HEK293 (cell line): ENCODE measurements around the gene ATRNL1.

Experiments used
- MYNN ChIP-seq: fragments of 450-650 bp; formaldehyde crosslinking; IDR thresholded peaks from 2 replicates; pipeline ENCODE4 v1.5.1; 2016; ENCODE audit warnings: missing biosample characterization, missing genetic modification characterization, borderline replicate concordance
- SETDB1 ChIP-seq: IDR thresholded peaks from one replicate; pipeline ENCODE4 v1.6.1; 2017; ENCODE audit warnings: mild to moderate bottlenecking, low read length, moderate library complexity, mixed read lengths; ENCODE audit not compliant: insufficient read length
- TCF7L2 ChIP-seq: IDR thresholded peaks from 2 replicates; pipeline ENCODE4 v1.6.1; 2011; ENCODE audit warnings: low read depth, mild to moderate bottlenecking, inconsistent platforms, low read length, moderate library complexity, borderline replicate concordance
- ZNF664 ChIP-seq: fragments of 450-650 bp; formaldehyde crosslinking; IDR thresholded peaks from 2 replicates; pipeline ENCODE4 v1.5.1; 2016; ENCODE audit warnings: missing biosample characterization, missing genetic modification characterization
- TF ChIP-seq, protein P1 (sequence below): fragments of 450-650 bp; formaldehyde crosslinking; IDR thresholded peaks from 2 replicates; pipeline ENCODE4 v1.5.1; 2016; ENCODE audit warnings: missing biosample characterization, missing genetic modification characterization
- TF ChIP-seq, protein P2 (sequence below): fragments of 450-650 bp; formaldehyde crosslinking; IDR thresholded peaks from 2 replicates; pipeline ENCODE4 v1.5.1; 2016; ENCODE audit warnings: missing biosample characterization, missing genetic modification characterization
- TF ChIP-seq, protein P3 (sequence below): fragments of 450-650 bp; formaldehyde crosslinking; IDR thresholded peaks from 2 replicates; pipeline ENCODE4 v1.5.1; 2016; ENCODE audit warnings: missing biosample characterization, missing genetic modification characterization, borderline replicate concordance

DNA sequence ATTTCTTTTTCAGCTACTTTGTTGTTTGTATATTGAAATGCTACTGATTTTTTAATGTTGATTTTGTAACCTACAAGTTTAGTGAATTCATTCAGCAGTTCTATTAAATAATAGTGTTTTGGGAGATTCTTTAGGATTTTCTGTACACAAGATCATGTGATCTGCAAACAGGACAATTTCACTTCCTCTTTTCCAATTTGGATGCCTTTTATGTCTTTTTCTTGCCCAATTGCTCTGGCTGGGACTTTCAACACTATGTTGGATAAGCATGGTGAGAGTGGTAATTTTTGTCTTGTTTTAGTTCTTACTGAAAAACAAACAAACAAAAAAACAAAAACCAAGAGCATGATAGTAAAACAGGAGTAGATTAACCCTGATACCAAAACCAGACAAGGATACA is 316.2 kb downstream of the ATRNL1 start:
- TF ChIP-seq MYNN: no peak
- TF ChIP-seq ZNF664 (tag by site-specific recombination): no peak
- no peak for TF ChIP-seq SETDB1
- TF ChIP-seq TCF7L2: no peak
- TF ChIP-seq, protein P1, sequence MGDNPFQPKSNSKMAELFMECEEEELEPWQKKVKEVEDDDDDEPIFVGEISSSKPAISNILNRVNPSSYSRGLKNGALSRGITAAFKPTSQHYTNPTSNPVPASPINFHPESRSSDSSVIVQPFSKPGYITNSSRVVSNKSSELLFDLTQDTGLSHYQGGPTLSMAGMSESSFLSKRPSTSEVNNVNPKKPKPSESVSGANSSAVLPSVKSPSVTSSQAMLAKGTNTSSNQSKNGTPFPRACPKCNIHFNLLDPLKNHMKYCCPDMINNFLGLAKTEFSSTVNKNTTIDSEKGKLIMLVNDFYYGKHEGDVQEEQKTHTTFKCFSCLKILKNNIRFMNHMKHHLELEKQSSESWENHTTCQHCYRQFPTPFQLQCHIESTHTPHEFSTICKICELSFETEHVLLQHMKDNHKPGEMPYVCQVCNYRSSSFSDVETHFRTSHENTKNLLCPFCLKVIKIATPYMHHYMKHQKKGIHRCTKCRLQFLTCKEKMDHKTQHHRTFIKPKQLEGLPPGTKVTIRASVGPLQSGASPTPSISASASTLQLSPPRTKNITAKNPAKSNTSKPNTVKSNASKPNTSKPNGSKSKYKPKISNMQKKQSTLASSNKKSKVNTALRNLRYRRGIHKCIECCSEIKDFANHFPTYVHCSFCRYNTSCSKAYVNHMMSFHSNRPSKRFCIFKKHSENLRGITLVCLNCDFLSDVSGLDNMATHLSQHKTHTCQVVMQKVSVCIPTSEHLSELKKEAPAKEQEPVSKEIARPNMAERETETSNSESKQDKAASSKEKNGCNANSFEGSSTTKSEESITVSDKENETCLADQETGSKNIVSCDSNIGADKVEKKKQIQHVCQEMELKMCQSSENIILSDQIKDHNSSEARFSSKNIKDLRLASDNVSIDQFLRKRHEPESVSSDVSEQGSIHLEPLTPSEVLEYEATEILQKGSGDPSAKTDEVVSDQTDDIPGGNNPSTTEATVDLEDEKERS: no peak
- TF ChIP-seq, protein P2, sequence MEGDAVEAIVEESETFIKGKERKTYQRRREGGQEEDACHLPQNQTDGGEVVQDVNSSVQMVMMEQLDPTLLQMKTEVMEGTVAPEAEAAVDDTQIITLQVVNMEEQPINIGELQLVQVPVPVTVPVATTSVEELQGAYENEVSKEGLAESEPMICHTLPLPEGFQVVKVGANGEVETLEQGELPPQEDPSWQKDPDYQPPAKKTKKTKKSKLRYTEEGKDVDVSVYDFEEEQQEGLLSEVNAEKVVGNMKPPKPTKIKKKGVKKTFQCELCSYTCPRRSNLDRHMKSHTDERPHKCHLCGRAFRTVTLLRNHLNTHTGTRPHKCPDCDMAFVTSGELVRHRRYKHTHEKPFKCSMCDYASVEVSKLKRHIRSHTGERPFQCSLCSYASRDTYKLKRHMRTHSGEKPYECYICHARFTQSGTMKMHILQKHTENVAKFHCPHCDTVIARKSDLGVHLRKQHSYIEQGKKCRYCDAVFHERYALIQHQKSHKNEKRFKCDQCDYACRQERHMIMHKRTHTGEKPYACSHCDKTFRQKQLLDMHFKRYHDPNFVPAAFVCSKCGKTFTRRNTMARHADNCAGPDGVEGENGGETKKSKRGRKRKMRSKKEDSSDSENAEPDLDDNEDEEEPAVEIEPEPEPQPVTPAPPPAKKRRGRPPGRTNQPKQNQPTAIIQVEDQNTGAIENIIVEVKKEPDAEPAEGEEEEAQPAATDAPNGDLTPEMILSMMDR (tag by site-specific recombination): no peak
- TF ChIP-seq, protein P3, sequence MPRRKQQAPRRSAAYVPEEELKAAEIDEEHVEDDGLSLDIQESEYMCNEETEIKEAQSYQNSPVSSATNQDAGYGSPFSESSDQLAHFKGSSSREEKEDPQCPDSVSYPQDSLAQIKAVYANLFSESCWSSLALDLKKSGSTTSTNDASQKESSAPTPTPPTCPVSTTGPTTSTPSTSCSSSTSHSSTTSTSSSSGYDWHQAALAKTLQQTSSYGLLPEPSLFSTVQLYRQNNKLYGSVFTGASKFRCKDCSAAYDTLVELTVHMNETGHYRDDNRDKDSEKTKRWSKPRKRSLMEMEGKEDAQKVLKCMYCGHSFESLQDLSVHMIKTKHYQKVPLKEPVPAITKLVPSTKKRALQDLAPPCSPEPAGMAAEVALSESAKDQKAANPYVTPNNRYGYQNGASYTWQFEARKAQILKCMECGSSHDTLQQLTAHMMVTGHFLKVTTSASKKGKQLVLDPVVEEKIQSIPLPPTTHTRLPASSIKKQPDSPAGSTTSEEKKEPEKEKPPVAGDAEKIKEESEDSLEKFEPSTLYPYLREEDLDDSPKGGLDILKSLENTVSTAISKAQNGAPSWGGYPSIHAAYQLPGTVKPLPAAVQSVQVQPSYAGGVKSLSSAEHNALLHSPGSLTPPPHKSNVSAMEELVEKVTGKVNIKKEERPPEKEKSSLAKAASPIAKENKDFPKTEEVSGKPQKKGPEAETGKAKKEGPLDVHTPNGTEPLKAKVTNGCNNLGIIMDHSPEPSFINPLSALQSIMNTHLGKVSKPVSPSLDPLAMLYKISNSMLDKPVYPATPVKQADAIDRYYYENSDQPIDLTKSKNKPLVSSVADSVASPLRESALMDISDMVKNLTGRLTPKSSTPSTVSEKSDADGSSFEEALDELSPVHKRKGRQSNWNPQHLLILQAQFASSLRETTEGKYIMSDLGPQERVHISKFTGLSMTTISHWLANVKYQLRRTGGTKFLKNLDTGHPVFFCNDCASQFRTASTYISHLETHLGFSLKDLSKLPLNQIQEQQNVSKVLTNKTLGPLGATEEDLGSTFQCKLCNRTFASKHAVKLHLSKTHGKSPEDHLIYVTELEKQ (tag by site-specific recombination): no peak
